Body of pancreas (tissue), 4 donors: Measurements from ENCODE around the gene NRP1. TPM values are rescaled to one million over a fixed set of nuclear protein-coding genes. Genes with fewer than 3 reads are reported as not detected.

Experiments used
- ATAC-seq: fragments of 150-250 bp; one replicate; pipeline ENCODE4 v1.9.1; 2016
- DNase-seq, 4 donors: peaks; one replicate each; pipeline ENCODE4 v3.0.0-alpha.2; 2019
- H3K27ac ChIP-seq, 4 donors: fragments of 200-600 bp; sonication (generic); 1 replicate in 3 of 4; 2 replicates in 1 of 4; pipeline versions ENCODE4 v1.5.1 to v1.6.1; 2016 to 2019; ENCODE audit warnings: mild to moderate bottlenecking in 1 of 4, mixed read lengths in 1 of 4, moderate library complexity in 1 of 4
- H3K27me3 ChIP-seq, 2 donors: fragments of 200-600 bp; sonication (generic); one replicate each; pipeline ENCODE4 v1.6.0; 2016; ENCODE audit warnings: mild to moderate bottlenecking in 1 of 2
- H3K36me3 ChIP-seq, 2 donors: fragments of 200-600 bp; sonication (generic); replicated peaks in 1 of 2; 2 replicates each; pipeline ENCODE4 v1.5.1; 2016; ENCODE audit warnings: low read depth in 2 of 2; ENCODE audit not compliant: insufficient read depth in 1 of 2
- H3K4me1 ChIP-seq: fragments of 200-600 bp; sonication (generic); one replicate; pipeline ENCODE4 v1.6.0; 2016
- H3K4me3 ChIP-seq, 2 donors: fragments of 200-600 bp; sonication (generic); 1 replicate in 1 of 2; 2 replicates in 1 of 2; pipeline ENCODE4 v1.5.1; 2016 to 2019
- H3K9me3 ChIP-seq, 3 donors: fragments of 200-600 bp; sonication (generic); 1 replicate in 2 of 3; 2 replicates in 1 of 3; pipeline ENCODE4 v1.5.1; 2016
- CTCF ChIP-seq, 7 experiments: fragments of 450-650 bp in 4 of 7; fragments of 200-600 bp in 3 of 7; sonication (generic) in 3 of 7; IDR thresholded peaks; one replicate each; pipeline ENCODE4 v1.5.1; 2016 to 2019; ENCODE audit warnings: antibody characterized with exemption in 7 of 7
- POLR2A ChIP-seq, 3 donors: fragments of 450-650 bp; IDR thresholded peaks; one replicate each; pipeline ENCODE4 v1.6.1; 2016; ENCODE audit warnings: antibody characterized with exemption in 3 of 3, mild to moderate bottlenecking in 2 of 3
- WGBS, 2 donors: methylation state at CpG; one replicate each; pipeline ENCODE4 v1.1.5; 2017; 5-methylcytosine and 5-hydroxymethylcytosine counted together
- intact Hi-C: fragments of 100-400 bp; cut with DNase I; formaldehyde crosslinking; loops from one replicate; pipeline ENCODE4 v1.15.1; 2023
- total RNA-seq, 2 donors: library from RNA; depleted of rRNA; stranded (reverse); fragments of >200 nt; gene quantifications; one replicate each; pipeline ENCODE4 v1.1.0, GENCODE V29; 2016

NRP1 gene
- total RNA-seq, 2 donors from 2014 or later: 37.6 to 62.6 TPM

GRCh38 chr10:33234831-33235237, 99.6 kb downstream of the NRP1 start:
- Histone ChIP-seq H3K27me3 (no peaks in the 10 kb centered on the region), H3K36me3 (no peaks in the 10 kb centered on the region), H3K4me1 (no peaks in the 10 kb centered on the region), H3K9me3 (no peaks in the 10 kb centered on the region), H3K27ac (no peak overlapping the region), H3K4me3 (no peak overlapping the region)
- WGBS, 2 donors: 33 to 39% methylated on average over 1 of the region's 1 CpG
- intact Hi-C loops: no loop called here
- ATAC-seq: no peak
- no peak for TF ChIP-seq POLR2A (IDR thresholded peaks at IDR 0.05)
- no peak for TF ChIP-seq CTCF (IDR thresholded peaks at IDR 0.05)
- DNase-seq: no peak

GRCh38 chr10:33233635-33234034, 100.8 kb downstream of the NRP1 start:
- no peaks in the 10 kb centered on the region for H3K27me3 ChIP-seq
- no peaks in the 10 kb centered on the region for H3K36me3 ChIP-seq
- ATAC-seq (no peak), DNase-seq (no peak)
- TF ChIP-seq POLR2A (IDR thresholded peaks at IDR 0.05): no peak
- no peak for TF ChIP-seq CTCF (IDR thresholded peaks at IDR 0.05)
- 88 to 97% methylated on average over 3 of the region's 3 CpGs for WGBS, 2 donors
- no peaks in the 10 kb centered on the region for H3K4me1 ChIP-seq
- H3K4me3 ChIP-seq: no peak overlapping the region
- no peaks in the 10 kb centered on the region for H3K9me3 ChIP-seq
- H3K27ac ChIP-seq: no peak overlapping the region
- intact Hi-C loops: no loop called here

DNA sequence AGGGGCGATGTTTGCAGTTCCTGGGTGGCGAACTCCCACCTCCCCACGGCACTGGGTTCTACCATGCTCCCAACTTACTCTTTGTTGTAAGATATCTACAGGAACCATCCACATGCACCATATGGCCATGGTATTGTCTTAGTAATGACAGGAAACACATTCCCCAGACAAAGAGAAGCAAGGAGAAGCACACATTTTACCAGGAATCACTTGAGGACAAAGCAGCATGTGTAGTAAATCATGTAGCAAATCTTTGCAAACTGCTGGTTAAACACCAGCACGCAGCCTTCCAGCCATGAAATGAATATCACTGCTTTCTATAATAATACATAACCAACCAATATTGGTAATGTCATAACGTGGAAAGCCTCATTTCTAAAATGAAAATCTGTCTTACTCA, 101.2 kb downstream of the NRP1 start:
- H3K4me1 ChIP-seq: no peaks in the 10 kb centered on the region
- no peaks in the 10 kb centered on the region for H3K36me3 ChIP-seq
- ATAC-seq (no peak), DNase-seq (no peak)
- H3K27me3 ChIP-seq: no peaks in the 10 kb centered on the region
- TF ChIP-seq CTCF (IDR thresholded peaks at IDR 0.05): no peak
- no peak for TF ChIP-seq POLR2A (IDR thresholded peaks at IDR 0.05)
- 76 to 86% methylated on average over 5 of the region's 5 CpGs for WGBS, 2 donors
- no peak overlapping the region for H3K4me3 ChIP-seq
- H3K27ac ChIP-seq: peak overlapping the region in 1 of 4 donors; percentile 7
- no peaks in the 10 kb centered on the region for H3K9me3 ChIP-seq
- intact Hi-C loops: no loop called here

DNA sequence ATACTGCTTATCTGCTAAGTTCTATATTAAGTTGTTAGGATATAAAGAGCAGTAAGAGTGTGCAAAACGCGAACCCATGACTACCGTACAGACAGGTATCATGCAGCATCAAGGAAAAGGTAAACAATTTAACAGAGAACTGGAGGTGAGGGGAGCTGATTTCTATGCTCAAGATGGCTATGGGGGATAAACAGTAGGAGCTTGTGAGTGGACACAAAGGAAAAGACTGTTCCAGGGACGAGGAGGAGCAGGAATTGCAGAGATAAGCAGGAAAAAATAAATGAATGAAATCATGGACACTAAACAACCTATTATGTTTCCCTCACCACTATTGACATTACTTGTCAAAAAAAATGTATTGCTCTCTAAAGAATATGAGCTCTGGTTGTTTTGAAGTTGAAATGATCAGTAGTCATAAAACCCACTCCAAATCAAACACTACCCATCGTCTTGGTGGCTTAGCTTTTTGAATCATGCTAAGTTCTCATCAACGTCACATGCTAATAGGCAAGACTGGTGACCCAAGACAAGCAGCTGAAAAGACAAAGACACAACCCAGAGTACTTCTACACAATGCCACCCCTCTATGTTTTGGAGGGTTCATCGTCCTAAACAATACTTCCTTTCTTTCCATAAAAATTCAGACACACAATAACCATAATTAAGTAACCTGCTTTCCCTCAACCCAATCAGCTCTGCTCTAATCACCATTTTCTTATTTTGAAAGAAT, 102.7 kb downstream of the NRP1 start:
- Histone ChIP-seq H3K27me3 (no peaks in the 10 kb centered on the region), H3K4me1 (no peaks in the 10 kb centered on the region), H3K27ac (no peak overlapping the region), H3K36me3 (no peaks in the 10 kb centered on the region), H3K4me3 (no peak overlapping the region), H3K9me3 (no peaks in the 10 kb centered on the region)
- intact Hi-C loops: no loop called here
- DNase-seq (no peak), ATAC-seq (no peak)
- 87 to 93% methylated on average over 7 of the region's 7 CpGs for WGBS, 2 donors
- no peak for TF ChIP-seq CTCF (IDR thresholded peaks at IDR 0.05)
- TF ChIP-seq POLR2A (IDR thresholded peaks at IDR 0.05): no peak

- DNase-seq (no peak), ATAC-seq (no peak)
- Histone ChIP-seq H3K4me1 (no peaks in the 10 kb centered on the region), H3K4me3 (no peak overlapping the region), H3K9me3 (no peaks in the 10 kb centered on the region), H3K27ac (no peak overlapping the region), H3K36me3 (no peaks in the 10 kb centered on the region), H3K27me3 (no peaks in the 10 kb centered on the region)
- TF ChIP-seq POLR2A (IDR thresholded peaks at IDR 0.05) (no peak), CTCF (IDR thresholded peaks at IDR 0.05) (no peak)
- WGBS, 2 donors: 65 to 73% methylated on average over 2 of the region's 2 CpGs
- intact Hi-C loops: no loop called here
These were observed 104.6 kb downstream of the NRP1 start for GRCh38 chr10:33229949-33230267.
